Activated effector memory CD4-positive, alpha-beta T cell treated with anti-CD3 and anti-CD28 coated beads, Interleukin-2, amount 50 U/mL, for 16 hours (primary cell): Measurements from ENCODE around the gene PPP2R1A.
"Not testable (repeated sequence)": the region's sequence is repeated elsewhere in the genome, so short reads cannot be mapped to it uniquely, and the experiment has no call there.

Experiments used
- DNase-seq: peaks from one replicate; pipeline ENCODE4 v3.0.0-alpha.2; 2020

Gene PPP2R1A

GRCh38 chr19:52200755-52201391, 11.0 kb downstream of the PPP2R1A start:
- DNase-seq = not testable (repeated sequence)

GRCh38 chr19:52206481-52206880, 16.6 kb downstream of the PPP2R1A start:
- no peak for DNase-seq

- DNase-seq = peak; percentile 50
Measured at GRCh38 chr19:52211203-52211602, 21.4 kb downstream of the PPP2R1A start.

GRCh38 chr19:52211926-52212571, 22.2 kb downstream of the PPP2R1A start:
- peak; percentile 44 for DNase-seq

GRCh38 chr19:52212572-52213255, 22.9 kb downstream of the PPP2R1A start:
- DNase-seq = peak; percentile 38

- DNase-seq = peak; percentile 22
Measured at GRCh38 chr19:52214241-52214640, 24.4 kb downstream of the PPP2R1A start.

- peak; percentile 30 for DNase-seq
Measured at GRCh38 chr19:52216401-52216800, 26.5 kb downstream of the PPP2R1A start.

GRCh38 chr19:52217576-52217975, 27.7 kb downstream of the PPP2R1A start:
- peak; percentile 54 for DNase-seq

GRCh38 chr19:52219611-52220010, 29.8 kb downstream of the PPP2R1A start:
- no peak for DNase-seq

GRCh38 chr19:52221031-52221430, 31.2 kb downstream of the PPP2R1A start:
- DNase-seq = no peak

GRCh38 chr19:52221831-52222375, 32.1 kb downstream of the PPP2R1A start:
- DNase-seq = no peak

GRCh38 chr19:52224211-52224610, 34.4 kb downstream of the PPP2R1A start:
- DNase-seq = no peak

GRCh38 chr19:52226652-52227051, 36.8 kb downstream of the PPP2R1A start:
- no peak for DNase-seq

GRCh38 chr19:52227196-52227940, 37.5 kb downstream of the PPP2R1A start:
- DNase-seq = no peak

GRCh38 chr19:52227980-52228379, 38.1 kb downstream of the PPP2R1A start:
- DNase-seq = no peak

GRCh38 chr19:52229524-52229923, 39.7 kb downstream of the PPP2R1A start:
- no peak for DNase-seq

GRCh38 chr19:52230685-52231084, 40.8 kb downstream of the PPP2R1A start:
- DNase-seq = no peak

GRCh38 chr19:52231154-52231910, 41.5 kb downstream of the PPP2R1A start:
- no peak for DNase-seq

GRCh38 chr19:52234406-52234805, 44.6 kb downstream of the PPP2R1A start:
- DNase-seq = no peak

- no peak for DNase-seq
Measured at GRCh38 chr19:52237197-52237596, 47.3 kb downstream of the PPP2R1A start.

- peak; percentile 85 for DNase-seq
Measured at GRCh38 chr19:52237771-52238400, 48.0 kb downstream of the PPP2R1A start.

- DNase-seq = no peak
Measured at GRCh38 chr19:52244021-52244420, 54.2 kb downstream of the PPP2R1A start.
